Mesenchymal stem cell (in vitro differentiated cells and primary cell): ENCODE data around the gene OBSL1.

Experiments used
- DNase-seq: peaks from one replicate; pipeline ENCODE4 v3.0.0-alpha.2; 2013
- H2AFZ ChIP-seq: one replicate; pipeline ENCODE4 v1.6.1; 2013; ENCODE audit warnings: low read depth, mild to moderate bottlenecking, control low read depth, inconsistent platforms, low read length, moderate library complexity
- H2AK5ac ChIP-seq: 2 replicates; pipeline ENCODE4 v1.6.1; 2013; ENCODE audit warnings: low read length, moderate library complexity, mild to moderate bottlenecking, inconsistent platforms; ENCODE audit not compliant: severe bottlenecking
- H2BK120ac ChIP-seq: one replicate; pipeline ENCODE4 v1.6.1; 2013; ENCODE audit warnings: low read depth, mild to moderate bottlenecking, inconsistent platforms, low read length, moderate library complexity
- H2BK12ac ChIP-seq, 2 experiments: one replicate each; pipeline ENCODE4 v1.6.1; 2013; ENCODE audit warnings: inconsistent platforms in 2 of 2, low read length in 2 of 2, mild to moderate bottlenecking in 2 of 2, moderate library complexity in 2 of 2, control low read depth in 1 of 2
- H2BK15ac ChIP-seq: one replicate; pipeline ENCODE4 v1.6.1; 2013; ENCODE audit warnings: mild to moderate bottlenecking, low read depth, inconsistent platforms; ENCODE audit not compliant: poor library complexity, severe bottlenecking
- H2BK5ac ChIP-seq: 2 replicates; pipeline ENCODE4 v1.6.1; 2013; ENCODE audit warnings: low read depth, mild to moderate bottlenecking, low read length, control low read depth, inconsistent platforms; ENCODE audit not compliant: poor library complexity, severe bottlenecking
- H3K14ac ChIP-seq, 2 experiments: one replicate each; pipeline ENCODE4 v1.6.1; 2013; ENCODE audit warnings: inconsistent platforms in 2 of 2, low read length in 2 of 2, control low read depth in 1 of 2, mild to moderate bottlenecking in 1 of 2, moderate library complexity in 1 of 2
- H3K18ac ChIP-seq, 2 experiments: one replicate each; pipeline ENCODE4 v1.6.1; 2013; ENCODE audit warnings: inconsistent platforms in 2 of 2, low read length in 2 of 2, control low read depth in 1 of 2, low read depth in 1 of 2, mild to moderate bottlenecking in 1 of 2
- H3K23ac ChIP-seq, 2 experiments: one replicate each; pipeline ENCODE4 v1.6.1; 2013; ENCODE audit warnings: inconsistent platforms in 2 of 2, low read length in 2 of 2, mild to moderate bottlenecking in 2 of 2, moderate library complexity in 2 of 2, control low read depth in 1 of 2
- H3K27ac ChIP-seq: 2 replicates; pipeline ENCODE4 v1.5.1; 2013; ENCODE audit warnings: mild to moderate bottlenecking, moderate library complexity, low read length, control low read depth, inconsistent platforms; ENCODE audit not compliant: poor library complexity, severe bottlenecking
- H3K27me3 ChIP-seq, 2 experiments: 2 replicates each; pipeline versions ENCODE4 v1.6.1 to v1.7.0; 2013; ENCODE audit warnings: low read length in 2 of 2, mild to moderate bottlenecking in 2 of 2, moderate library complexity in 2 of 2, control low read depth in 1 of 2, inconsistent platforms in 1 of 2; ENCODE audit not compliant: control insufficient read depth in 1 of 2, insufficient read depth in 1 of 2
- H3K36me3 ChIP-seq, 2 experiments: 2 replicates each; pipeline versions ENCODE4 v1.6.1 to v1.7.0; 2013; ENCODE audit warnings: low read length in 2 of 2, control low read depth in 1 of 2, inconsistent platforms in 1 of 2, low read depth in 1 of 2, mild to moderate bottlenecking in 1 of 2; ENCODE audit not compliant: insufficient read depth in 2 of 2, control insufficient read depth in 1 of 2
- H3K4ac ChIP-seq, 2 experiments: one replicate each; pipeline ENCODE4 v1.6.1; 2013; ENCODE audit warnings: inconsistent platforms in 2 of 2, low read length in 2 of 2, mild to moderate bottlenecking in 2 of 2, moderate library complexity in 2 of 2, control low read depth in 1 of 2, low read depth in 1 of 2
- H3K4me1 ChIP-seq: 2 replicates; pipeline ENCODE4 v1.6.1; 2013; ENCODE audit warnings: low read depth, low read length, control low read depth; ENCODE audit not compliant: control insufficient read depth, insufficient read depth
- H3K4me2 ChIP-seq: 2 replicates; pipeline ENCODE4 v1.6.1; 2013; ENCODE audit warnings: low read length, mild to moderate bottlenecking, inconsistent platforms; ENCODE audit not compliant: poor library complexity, severe bottlenecking
- H3K4me3 ChIP-seq, 2 experiments: 2 replicates each; pipeline versions ENCODE4 v1.5.1 to v1.7.0; 2013; ENCODE audit warnings: low read length in 2 of 2, mild to moderate bottlenecking in 2 of 2, control low read depth in 1 of 2, low read depth in 1 of 2; ENCODE audit not compliant: insufficient read depth in 1 of 2
- H3K79me1 ChIP-seq: replicated peaks from 2 replicates; pipeline ENCODE4 v1.6.1; 2013; ENCODE audit warnings: mild to moderate bottlenecking, control low read depth, low read length, inconsistent platforms; ENCODE audit not compliant: poor library complexity, severe bottlenecking
- H3K9ac ChIP-seq: 2 replicates; pipeline ENCODE4 v1.7.0; 2013; ENCODE audit warnings: mild to moderate bottlenecking, low read length, moderate library complexity
- H3K9me3 ChIP-seq: 2 replicates; pipeline ENCODE4 v1.7.0; 2013; ENCODE audit warnings: mild to moderate bottlenecking, low read length; ENCODE audit not compliant: control insufficient read depth
- H4K8ac ChIP-seq: one replicate; pipeline ENCODE4 v1.6.1; 2013; ENCODE audit warnings: inconsistent platforms, mild to moderate bottlenecking, low read length, moderate library complexity
- H4K91ac ChIP-seq: one replicate; pipeline ENCODE4 v1.6.1; 2013; ENCODE audit warnings: mild to moderate bottlenecking, low read length, inconsistent platforms
- WGBS: methylation state at CpG from one replicate; pipeline ENCODE4 v1.1.7; 2013; ENCODE audit warnings: mixed read lengths; 5-methylcytosine and 5-hydroxymethylcytosine counted together

Gene OBSL1

GRCh38 chr2:219540784-219541504 is 30.4 kb downstream of the OBSL1 start:
- Histone ChIP-seq H2AFZ (no peak overlapping the region), H3K27me3 (peaks cover 0 to 2% of the 10 kb centered on the region in 2 experiments), H3K9ac (no peak overlapping the region), H4K91ac (no peak overlapping the region), H4K8ac (no peak overlapping the region), H3K4me1 (peaks cover 51% of the 10 kb centered on the region), H3K4me2 (no peak overlapping the region), H3K27ac (no peak overlapping the region), H3K9me3 (no peaks in the 10 kb centered on the region), H2BK12ac (no peak overlapping the region), H2BK120ac (no peak overlapping the region), H2BK5ac (no peak overlapping the region), H3K4me3 (no peak overlapping the region), H3K4ac (no peak overlapping the region), H3K18ac (no peak overlapping the region), H3K79me1 (peaks cover 29% of the 10 kb centered on the region), H3K14ac (no peak overlapping the region), H3K23ac (no peak overlapping the region), H2AK5ac (no peak overlapping the region), H3K36me3 (peaks cover 35 to 36% of the 10 kb centered on the region in 2 experiments), H2BK15ac (no peak overlapping the region)
- DNase-seq: no peak
- WGBS: 95% methylated on average over 11 of the region's 12 CpGs

- DNase-seq: no peak
- H2AK5ac ChIP-seq: no peak overlapping the region
- no peaks in the 10 kb centered on the region for H3K27me3 ChIP-seq
- H4K91ac ChIP-seq: peak overlapping the region; percentile 43
- WGBS: 94% methylated on average over 46 of the region's 46 CpGs
- no peak overlapping the region for H3K4me3 ChIP-seq
- H3K9me3 ChIP-seq: no peaks in the 10 kb centered on the region
- H3K18ac ChIP-seq: no peak overlapping the region
- H2BK12ac ChIP-seq: peak overlapping the region in 1 of 2 experiments; percentile 7
- H3K36me3 ChIP-seq: peaks cover 35 to 36% of the 10 kb centered on the region in 2 experiments
- no peak overlapping the region for H3K4me2 ChIP-seq
- no peak overlapping the region for H3K4ac ChIP-seq
- H3K79me1 ChIP-seq: peaks cover 29% of the 10 kb centered on the region
- H2BK120ac ChIP-seq: no peak overlapping the region
- no peak overlapping the region for H3K27ac ChIP-seq
- peaks cover 51% of the 10 kb centered on the region for H3K4me1 ChIP-seq
- no peak overlapping the region for H2BK5ac ChIP-seq
- no peak overlapping the region for H3K23ac ChIP-seq
- H4K8ac ChIP-seq: no peak overlapping the region
- no peak overlapping the region for H2BK15ac ChIP-seq
- H3K9ac ChIP-seq: no peak overlapping the region
- no peak overlapping the region for H3K14ac ChIP-seq
- no peak overlapping the region for H2AFZ ChIP-seq
These were observed 31.2 kb downstream of the OBSL1 start for GRCh38 chr2:219539926-219540678.

DNA sequence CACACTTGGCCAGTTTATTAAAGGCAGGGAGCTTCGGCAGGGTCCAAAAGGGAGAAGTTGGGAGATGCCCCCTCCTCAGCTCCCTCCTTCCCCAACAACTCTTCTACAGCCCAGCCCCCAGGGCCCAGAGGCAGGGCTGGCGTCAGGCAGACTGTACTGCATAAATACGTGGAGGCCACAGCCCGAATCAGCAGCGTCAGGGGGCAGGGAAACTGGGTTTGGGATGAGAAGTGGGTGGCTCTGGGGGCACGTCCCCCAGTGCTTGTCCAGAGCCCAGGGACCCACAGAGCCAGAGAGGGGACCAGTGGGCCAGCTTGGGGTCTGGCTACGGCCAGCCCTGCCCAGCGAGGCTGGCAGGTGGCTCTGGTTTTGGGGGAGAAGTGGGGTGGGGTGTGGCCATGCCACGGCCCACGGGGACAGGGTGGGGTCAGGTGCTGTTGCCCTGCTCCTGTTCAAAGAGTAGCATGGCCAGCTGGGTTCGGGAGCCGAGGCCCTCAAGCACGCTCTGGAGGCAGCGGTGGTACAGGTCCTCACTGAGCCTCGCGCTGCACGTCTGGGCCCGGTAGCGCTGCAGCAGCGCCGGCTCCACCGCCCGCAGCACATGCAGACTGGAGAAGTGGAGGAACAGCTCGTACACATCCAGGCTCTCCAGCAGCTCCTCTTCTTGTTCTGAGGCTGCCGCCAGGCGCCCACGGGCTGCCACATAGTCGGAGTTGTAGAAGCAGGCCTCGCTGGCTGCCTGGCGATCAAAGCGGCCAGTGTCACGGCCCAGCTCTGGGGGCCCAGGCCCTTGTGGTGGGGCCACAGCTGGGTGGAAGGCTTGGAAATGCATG is 32.2 kb downstream of the OBSL1 start:
- Histone ChIP-seq H3K9me3 (no peaks in the 10 kb centered on the region), H2AK5ac (peak overlapping the region; percentile 45), H2BK5ac (no peak overlapping the region), H3K4me1 (peaks cover 45% of the 10 kb centered on the region), H3K9ac (no peak overlapping the region), H3K4ac (peak overlapping the region in 1 of 2 experiments; percentile 15), H4K91ac (peak overlapping the region; percentile 32), H2BK120ac (no peak overlapping the region), H2AFZ (no peak overlapping the region), H3K14ac (no peak overlapping the region), H3K79me1 (peaks cover 29% of the 10 kb centered on the region), H3K23ac (no peak overlapping the region), H3K18ac (no peak overlapping the region), H2BK15ac (no peak overlapping the region), H4K8ac (peak overlapping the region; percentile 39), H3K27me3 (no peaks in the 10 kb centered on the region), H3K4me2 (peak overlapping the region; percentile 43), H2BK12ac (no peak overlapping the region), H3K4me3 (no peak overlapping the region), H3K27ac (peak overlapping the region; percentile 33), H3K36me3 (peaks cover 35 to 36% of the 10 kb centered on the region in 2 experiments)
- DNase-seq: no peak
- 93% methylated on average over 32 of the region's 32 CpGs for WGBS
